Measurements from ENCODE around the gene SEMA5A.

SEMA5A gene

GRCh38 chr5:9063615-9064245, 482.1 kb downstream of the SEMA5A start:
- TF ChIP-seq POLR2AphosphoS5 (IDR thresholded peaks at IDR 0.05; ENCODE audit: low read depth, low read length): no peak
- no peak for TF ChIP-seq FOXP2 (optimal IDR thresholded peaks at IDR 0.05; ENCODE audit: borderline replicate concordance, extremely low read depth, extremely low read length, insufficient read depth)
- TF ChIP-seq, protein P1, sequence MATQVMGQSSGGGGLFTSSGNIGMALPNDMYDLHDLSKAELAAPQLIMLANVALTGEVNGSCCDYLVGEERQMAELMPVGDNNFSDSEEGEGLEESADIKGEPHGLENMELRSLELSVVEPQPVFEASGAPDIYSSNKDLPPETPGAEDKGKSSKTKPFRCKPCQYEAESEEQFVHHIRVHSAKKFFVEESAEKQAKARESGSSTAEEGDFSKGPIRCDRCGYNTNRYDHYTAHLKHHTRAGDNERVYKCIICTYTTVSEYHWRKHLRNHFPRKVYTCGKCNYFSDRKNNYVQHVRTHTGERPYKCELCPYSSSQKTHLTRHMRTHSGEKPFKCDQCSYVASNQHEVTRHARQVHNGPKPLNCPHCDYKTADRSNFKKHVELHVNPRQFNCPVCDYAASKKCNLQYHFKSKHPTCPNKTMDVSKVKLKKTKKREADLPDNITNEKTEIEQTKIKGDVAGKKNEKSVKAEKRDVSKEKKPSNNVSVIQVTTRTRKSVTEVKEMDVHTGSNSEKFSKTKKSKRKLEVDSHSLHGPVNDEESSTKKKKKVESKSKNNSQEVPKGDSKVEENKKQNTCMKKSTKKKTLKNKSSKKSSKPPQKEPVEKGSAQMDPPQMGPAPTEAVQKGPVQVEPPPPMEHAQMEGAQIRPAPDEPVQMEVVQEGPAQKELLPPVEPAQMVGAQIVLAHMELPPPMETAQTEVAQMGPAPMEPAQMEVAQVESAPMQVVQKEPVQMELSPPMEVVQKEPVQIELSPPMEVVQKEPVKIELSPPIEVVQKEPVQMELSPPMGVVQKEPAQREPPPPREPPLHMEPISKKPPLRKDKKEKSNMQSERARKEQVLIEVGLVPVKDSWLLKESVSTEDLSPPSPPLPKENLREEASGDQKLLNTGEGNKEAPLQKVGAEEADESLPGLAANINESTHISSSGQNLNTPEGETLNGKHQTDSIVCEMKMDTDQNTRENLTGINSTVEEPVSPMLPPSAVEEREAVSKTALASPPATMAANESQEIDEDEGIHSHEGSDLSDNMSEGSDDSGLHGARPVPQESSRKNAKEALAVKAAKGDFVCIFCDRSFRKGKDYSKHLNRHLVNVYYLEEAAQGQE (IDR thresholded peaks at IDR 0.05; ENCODE audit: insufficient read depth in 1 of 2, low read depth in 2 of 2, low read length in 2 of 2): no peak
- TF ChIP-seq SIN3A (IDR thresholded peaks at IDR 0.05; ENCODE audit: borderline replicate concordance, insufficient read depth, low read length): no peak
- no peak for TF ChIP-seq TAF1 (IDR thresholded peaks at IDR 0.05; ENCODE audit: borderline replicate concordance, insufficient read depth, low read length)

DNA sequence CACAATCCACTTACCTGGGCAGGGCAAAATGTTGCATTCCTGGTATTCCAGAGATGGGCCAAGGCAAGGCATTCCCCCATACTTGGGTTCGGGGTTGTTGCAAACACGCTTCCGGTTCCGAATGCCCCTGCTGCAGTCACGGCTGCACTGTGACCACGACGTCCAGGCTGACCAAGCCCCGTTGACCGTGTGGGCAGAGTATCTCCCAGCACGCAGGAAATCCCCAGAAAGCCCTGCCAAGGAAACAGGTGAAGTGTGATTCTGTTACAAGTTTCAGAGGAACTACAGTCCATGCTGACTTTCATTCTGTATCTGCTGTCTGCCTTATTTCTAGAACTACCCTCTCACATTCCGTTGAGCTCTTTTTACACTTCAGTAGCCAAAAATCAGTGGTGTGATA, 483.0 kb downstream of the SEMA5A start:
- TF ChIP-seq, protein P1 (IDR thresholded peaks at IDR 0.05; ENCODE audit: insufficient read depth in 1 of 2, low read depth in 2 of 2, low read length in 2 of 2): no peak
- no peak for TF ChIP-seq SIN3A (IDR thresholded peaks at IDR 0.05; ENCODE audit: borderline replicate concordance, insufficient read depth, low read length)
- TF ChIP-seq FOXP2 (optimal IDR thresholded peaks at IDR 0.05; ENCODE audit: borderline replicate concordance, extremely low read depth, extremely low read length, insufficient read depth): no peak
- no peak for TF ChIP-seq POLR2AphosphoS5 (IDR thresholded peaks at IDR 0.05; ENCODE audit: low read depth, low read length)
- TF ChIP-seq TAF1 (IDR thresholded peaks at IDR 0.05; ENCODE audit: borderline replicate concordance, insufficient read depth, low read length): no peak

GRCh38 chr5:9059920-9060691, 485.8 kb downstream of the SEMA5A start:
- TF ChIP-seq TAF1 (IDR thresholded peaks at IDR 0.05; ENCODE audit: borderline replicate concordance, insufficient read depth, low read length) (no peak), POLR2AphosphoS5 (IDR thresholded peaks at IDR 0.05; ENCODE audit: low read depth, low read length) (no peak), SIN3A (IDR thresholded peaks at IDR 0.05; ENCODE audit: borderline replicate concordance, insufficient read depth, low read length) (no peak), FOXP2 (optimal IDR thresholded peaks at IDR 0.05; ENCODE audit: borderline replicate concordance, extremely low read depth, extremely low read length, insufficient read depth) (no peak)
- TF ChIP-seq, protein P1 (IDR thresholded peaks at IDR 0.05; ENCODE audit: insufficient read depth in 1 of 2, low read depth in 2 of 2, low read length in 2 of 2): no peak

DNA sequence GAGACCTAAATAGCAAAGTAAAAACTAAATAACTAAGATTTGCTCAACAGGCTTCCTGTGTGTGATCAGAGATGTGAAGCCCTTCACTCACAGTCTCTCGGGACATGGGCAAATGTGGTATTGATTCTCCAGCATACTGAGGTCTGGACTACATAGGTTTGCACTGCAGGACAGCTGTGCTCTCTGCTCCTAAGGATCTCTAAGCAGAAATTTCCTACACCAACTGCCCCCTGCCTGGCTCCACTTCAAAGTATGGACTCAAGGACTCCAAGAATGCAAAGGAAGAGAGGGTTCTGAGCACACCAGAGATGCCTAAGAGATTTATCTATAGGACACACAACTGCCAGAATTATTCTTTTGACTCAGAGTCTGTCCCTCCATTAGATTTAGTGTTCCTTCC, 487.2 kb downstream of the SEMA5A start:
- TF ChIP-seq SIN3A (IDR thresholded peaks at IDR 0.05; ENCODE audit: borderline replicate concordance, insufficient read depth, low read length) (no peak), FOXP2 (optimal IDR thresholded peaks at IDR 0.05; ENCODE audit: borderline replicate concordance, extremely low read depth, extremely low read length, insufficient read depth) (no peak), POLR2AphosphoS5 (IDR thresholded peaks at IDR 0.05; ENCODE audit: low read depth, low read length) (no peak), TAF1 (IDR thresholded peaks at IDR 0.05; ENCODE audit: borderline replicate concordance, insufficient read depth, low read length) (no peak)
- TF ChIP-seq, protein P1 (IDR thresholded peaks at IDR 0.05; ENCODE audit: insufficient read depth in 1 of 2, low read depth in 2 of 2, low read length in 2 of 2): no peak
